ENCODE measurements around the gene OSBPL2. TPM values are rescaled to one million over a fixed set of nuclear protein-coding genes. Genes with fewer than 3 reads are reported as not detected.

The OSBPL2 gene
- total RNA-seq, 5 donors from 2014 or later (not counting 1 experiment from before 2014, with no cell fraction given), result 57.0 to 70.1 (median 63.0) TPM

DNA sequence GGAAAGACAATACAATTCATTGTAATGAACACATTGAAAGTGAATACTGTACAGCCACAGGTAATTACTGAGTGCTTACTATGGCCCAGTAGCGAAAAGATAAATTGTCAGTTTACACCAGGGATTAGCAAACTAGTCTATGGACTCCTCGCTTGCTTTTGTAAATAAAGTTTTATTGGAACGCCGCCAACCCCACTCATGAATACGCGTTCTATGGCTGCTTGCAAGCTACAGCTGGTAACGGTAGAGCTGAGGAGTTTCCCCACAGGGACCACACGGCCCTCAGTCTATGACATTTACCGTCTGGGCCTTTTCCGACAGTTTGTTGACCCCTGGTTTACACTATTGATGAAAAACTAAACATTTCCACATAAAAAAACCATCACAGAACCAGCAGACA lies 104.6 kb downstream of the OSBPL2 start:
- no peak overlapping the region for H3K4me3 ChIP-seq (ENCODE audit: control insufficient read depth in 1 of 2, extremely low read depth in 1 of 2, low read length in 1 of 2)
- no peaks in the 10 kb centered on the region for H3K9me3 ChIP-seq
- H3K27ac Mint-ChIP-seq, result no peak overlapping the region
- ATAC-seq (replicated peaks in 1 of 4), result no peak
- H3K4me1 Mint-ChIP-seq, result peaks cover 0 to 6% (median 0%) of the 10 kb centered on the region in 3 donors
- DNase-seq, result no peak
- POLR2A ChIA-PET, result no interaction called here
- H3K27me3 ChIP-seq (replicated peaks in 1 of 2; ENCODE audit: control insufficient read depth in 2 of 2, extremely low read depth in 1 of 2, insufficient read depth in 2 of 2, low read length in 1 of 2), result peaks cover 0 to 11% of the 10 kb centered on the region in 2 experiments
- no peak overlapping the region for H3K27ac ChIP-seq (ENCODE audit: low read length)
- WGBS (ENCODE audit: insufficient coverage), result 62% methylated on average over 2 of the region's 10 CpGs
- no peak overlapping the region for H3K4me3 Mint-ChIP-seq
- H3K36me3 Mint-ChIP-seq, result no peaks in the 10 kb centered on the region
- CTCF ChIA-PET, result no interaction called here
- no peaks in the 10 kb centered on the region for H3K4me1 ChIP-seq (ENCODE audit: control insufficient read depth in 1 of 2, extremely low read depth in 1 of 2, insufficient read depth in 2 of 2, low read length in 2 of 2)
- H3K9me3 Mint-ChIP-seq, result peaks cover 0 to under 1% (median 0%) of the 10 kb centered on the region in 3 donors
- no peaks in the 10 kb centered on the region for H3K36me3 ChIP-seq (ENCODE audit: control insufficient read depth in 2 of 2, extremely low read depth in 1 of 2, insufficient read depth in 1 of 2, low read length in 1 of 2)
- peaks cover 4 to 9% of the 10 kb centered on the region in 2 donors for H3K27me3 Mint-ChIP-seq

DNA sequence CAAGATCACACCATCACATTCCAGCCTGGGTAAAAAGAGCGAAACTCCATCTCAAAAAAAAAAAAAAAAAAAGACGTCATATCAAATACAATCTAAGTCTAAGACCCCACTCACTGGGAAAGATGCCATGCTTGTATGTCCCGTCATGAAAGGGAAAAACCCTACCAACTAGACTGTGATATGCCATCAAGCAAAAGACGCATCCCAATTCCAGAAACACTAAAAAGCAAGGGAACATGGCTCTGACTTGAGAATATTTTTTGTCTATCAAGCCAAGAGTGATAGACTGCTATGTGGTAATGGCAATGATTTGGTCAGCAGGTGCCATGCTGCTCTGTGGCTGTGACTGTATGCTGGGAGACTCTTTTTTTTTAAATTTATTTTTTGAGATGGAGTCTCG lies 105.8 kb downstream of the OSBPL2 start:
- ATAC-seq (replicated peaks in 1 of 4) (no peak), DNase-seq (no peak)
- Histone ChIP-seq H3K9me3 (no peaks in the 10 kb centered on the region), H3K4me1 (ENCODE audit: control insufficient read depth in 1 of 2, extremely low read depth in 1 of 2, insufficient read depth in 2 of 2, low read length in 2 of 2) (no peaks in the 10 kb centered on the region), H3K36me3 (ENCODE audit: control insufficient read depth in 2 of 2, extremely low read depth in 1 of 2, insufficient read depth in 1 of 2, low read length in 1 of 2) (no peaks in the 10 kb centered on the region), H3K27ac (ENCODE audit: low read length) (no peak overlapping the region), H3K4me3 (ENCODE audit: control insufficient read depth in 1 of 2, extremely low read depth in 1 of 2, low read length in 1 of 2) (no peak overlapping the region), H3K27me3 (replicated peaks in 1 of 2; ENCODE audit: control insufficient read depth in 2 of 2, extremely low read depth in 1 of 2, insufficient read depth in 2 of 2, low read length in 1 of 2) (peaks cover 0 to 6% of the 10 kb centered on the region in 2 experiments)
- Mint-ChIP-seq H3K9me3 (peaks cover 4 to 5% (median 4%) of the 10 kb centered on the region in 3 donors), H3K4me1 (peaks cover 0 to 5% (median 0%) of the 10 kb centered on the region in 3 donors), H3K27ac (no peak overlapping the region), H3K27me3 (peaks cover 4 to 9% of the 10 kb centered on the region in 2 donors), H3K36me3 (no peaks in the 10 kb centered on the region), H3K4me3 (no peak overlapping the region)
- ChIA-PET CTCF (no interaction called here), POLR2A (no interaction called here)
- WGBS (ENCODE audit: insufficient coverage), result 100% methylated on average over 1 of the region's 5 CpGs

DNA sequence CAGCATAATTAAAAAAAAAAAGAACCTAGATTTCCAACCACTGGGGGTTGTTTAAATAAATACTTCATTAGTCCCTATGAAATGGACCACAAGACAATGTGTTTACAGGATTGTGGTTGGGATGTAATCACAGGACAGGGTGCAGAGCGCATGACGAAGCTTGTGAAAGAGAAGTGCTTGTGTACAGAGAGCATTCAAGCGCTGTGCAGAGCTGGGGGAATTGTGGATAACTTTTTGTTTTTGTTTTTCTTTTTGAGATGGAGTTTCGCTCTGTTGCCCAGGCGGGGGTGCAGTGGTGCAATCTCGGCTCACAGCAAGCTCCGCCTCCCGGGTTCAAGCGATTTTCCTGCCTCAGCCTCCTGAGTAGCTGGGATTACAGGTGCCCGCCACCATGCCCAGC lies 106.5 kb downstream of the OSBPL2 start:
- H3K9me3 ChIP-seq, result no peaks in the 10 kb centered on the region
- WGBS (ENCODE audit: insufficient coverage), result 92% methylated on average over 10 of the region's 10 CpGs
- H3K27me3 ChIP-seq (replicated peaks in 1 of 2; ENCODE audit: control insufficient read depth in 2 of 2, extremely low read depth in 1 of 2, insufficient read depth in 2 of 2, low read length in 1 of 2), result peaks cover 0 to 6% of the 10 kb centered on the region in 2 experiments
- H3K27ac ChIP-seq (ENCODE audit: low read length), result no peak overlapping the region
- no peak for DNase-seq
- POLR2A ChIA-PET, result no interaction called here
- H3K4me3 Mint-ChIP-seq, result no peak overlapping the region
- H3K4me1 ChIP-seq (ENCODE audit: control insufficient read depth in 1 of 2, extremely low read depth in 1 of 2, insufficient read depth in 2 of 2, low read length in 2 of 2), result no peaks in the 10 kb centered on the region
- H3K36me3 Mint-ChIP-seq, result no peaks in the 10 kb centered on the region
- ATAC-seq (replicated peaks in 1 of 4), result no peak
- no peak overlapping the region for H3K4me3 ChIP-seq (ENCODE audit: control insufficient read depth in 1 of 2, extremely low read depth in 1 of 2, low read length in 1 of 2)
- CTCF ChIA-PET, result no interaction called here
- peaks cover 0 to under 1% (median 0%) of the 10 kb centered on the region in 3 donors for H3K4me1 Mint-ChIP-seq
- H3K36me3 ChIP-seq (ENCODE audit: control insufficient read depth in 2 of 2, extremely low read depth in 1 of 2, insufficient read depth in 1 of 2, low read length in 1 of 2), result no peaks in the 10 kb centered on the region
- H3K27me3 Mint-ChIP-seq, result peaks cover 3 to 4% of the 10 kb centered on the region in 2 donors
- no peak overlapping the region for H3K27ac Mint-ChIP-seq
- peaks cover 4 to 8% (median 5%) of the 10 kb centered on the region in 3 donors for H3K9me3 Mint-ChIP-seq

Other genes with a start within 250 kb of the OSBPL2 start
- 10 to 100 TPM; 21.7 to 39.5 (median 35.2) TPM for gene TAF4, start 172.6 kb upstream of the OSBPL2 start, total RNA-seq
- gene LSM14B, start 116.0 kb upstream of the OSBPL2 start, total RNA-seq, result 10 to 100 TPM; 40.5 to 55.5 (median 54.4) TPM
- gene PSMA7, start 95.1 kb upstream of the OSBPL2 start, total RNA-seq, result 100 to 1,000 TPM; 136 to 233 (median 208) TPM
- 10 to 100 TPM; 14.6 to 23.6 (median 19.4) TPM for gene SS18L1, start 94.8 kb upstream of the OSBPL2 start, total RNA-seq
- gene MTG2, start 55.5 kb upstream of the OSBPL2 start, total RNA-seq, result 10 to 100 TPM; 21.1 to 51.9 (median 44.1) TPM
- not detected for gene HRH3, start 18.2 kb upstream of the OSBPL2 start, total RNA-seq
- 10 to 100 TPM; 44.7 to 80.3 (median 72.9) TPM for gene ADRM1, start 64.5 kb downstream of the OSBPL2 start, total RNA-seq
- gene LAMA5, start 128.8 kb downstream of the OSBPL2 start, total RNA-seq, result 1 to 10 TPM in 3 of 5 donors, under 1 TPM in 2; 0.48 to 4.3 (median 3.0) TPM
- gene RPS21, start 148.6 kb downstream of the OSBPL2 start, total RNA-seq, result 1,000 to 10,000 TPM; 2,807 to 3,290 (median 3,085) TPM
- gene CABLES2, start 168.8 kb downstream of the OSBPL2 start, total RNA-seq, result 1 to 10 TPM; 4.3 to 6.8 (median 5.6) TPM
- not detected for gene RBBP8NL, start 189.0 kb downstream of the OSBPL2 start, total RNA-seq
- gene GATA5, start 237.5 kb downstream of the OSBPL2 start, total RNA-seq, result not detected